Measurements from ENCODE around the gene RAB27B.

GRCh38 chr18:54829856-54830255 is 1.6 kb downstream of the RAB27B start:
- TF ChIP-seq CTCF (IDR thresholded peaks at IDR 0.05 in 4 of 5, conservative IDR thresholded peaks at IDR 0.05 in 1 of 5) (no peak), POLR2A (IDR thresholded peaks at IDR 0.05) (no peak)
